Uterus (tissue), 2 donors: Measurements from ENCODE around the gene TEKT2.

Experiments
- POLR2A ChIP-seq, 2 donors: fragments of 450-650 bp; IDR thresholded peaks; one replicate each; pipeline ENCODE4 v1.6.1; 2016; ENCODE audit warnings: antibody characterized with exemption in 2 of 2, mild to moderate bottlenecking in 1 of 2, moderate library complexity in 1 of 2
- TF ChIP-seq, protein P1 (sequence below), 4 experiments: fragments of 200-600 bp in 2 of 4; fragments of 450-650 bp in 2 of 4; sonication (generic) in 2 of 4; IDR thresholded peaks; one replicate each; pipeline ENCODE4 v1.5.1; 2016 to 2019; ENCODE audit warnings: antibody characterized with exemption in 4 of 4, mild to moderate bottlenecking in 2 of 4, moderate library complexity in 1 of 4

GRCh38 chr1:36101546-36101945 lies 17.7 kb downstream of the TEKT2 start:
- TF ChIP-seq, protein P1, sequence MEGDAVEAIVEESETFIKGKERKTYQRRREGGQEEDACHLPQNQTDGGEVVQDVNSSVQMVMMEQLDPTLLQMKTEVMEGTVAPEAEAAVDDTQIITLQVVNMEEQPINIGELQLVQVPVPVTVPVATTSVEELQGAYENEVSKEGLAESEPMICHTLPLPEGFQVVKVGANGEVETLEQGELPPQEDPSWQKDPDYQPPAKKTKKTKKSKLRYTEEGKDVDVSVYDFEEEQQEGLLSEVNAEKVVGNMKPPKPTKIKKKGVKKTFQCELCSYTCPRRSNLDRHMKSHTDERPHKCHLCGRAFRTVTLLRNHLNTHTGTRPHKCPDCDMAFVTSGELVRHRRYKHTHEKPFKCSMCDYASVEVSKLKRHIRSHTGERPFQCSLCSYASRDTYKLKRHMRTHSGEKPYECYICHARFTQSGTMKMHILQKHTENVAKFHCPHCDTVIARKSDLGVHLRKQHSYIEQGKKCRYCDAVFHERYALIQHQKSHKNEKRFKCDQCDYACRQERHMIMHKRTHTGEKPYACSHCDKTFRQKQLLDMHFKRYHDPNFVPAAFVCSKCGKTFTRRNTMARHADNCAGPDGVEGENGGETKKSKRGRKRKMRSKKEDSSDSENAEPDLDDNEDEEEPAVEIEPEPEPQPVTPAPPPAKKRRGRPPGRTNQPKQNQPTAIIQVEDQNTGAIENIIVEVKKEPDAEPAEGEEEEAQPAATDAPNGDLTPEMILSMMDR (IDR thresholded peaks at IDR 0.05) = no peak
- TF ChIP-seq POLR2A (IDR thresholded peaks at IDR 0.05) = no peak
